Neuronal stem cell (in vitro differentiated cells): Measurements from ENCODE around the gene LRWD1.
A peak's percentile ranks its signal among the peaks of the same experiment; 100 is the strongest.
"Not testable (repeated sequence)": the region's sequence is repeated elsewhere in the genome, so short reads cannot be mapped to it uniquely, and the experiment has no call there.

Experiments
- DNase-seq: peaks from one replicate; pipeline ENCODE4 v3.0.0-alpha.2; 2013; ENCODE audit warnings: low spot score
- H2AFZ ChIP-seq: one replicate; pipeline ENCODE4 v1.6.1; 2013; ENCODE audit warnings: mild to moderate bottlenecking, low read length, inconsistent platforms
- H2AK5ac ChIP-seq: 2 replicates; pipeline ENCODE4 v1.6.1; 2013; ENCODE audit warnings: low read depth, mild to moderate bottlenecking, inconsistent platforms, low read length, moderate library complexity, mixed read lengths
- H2BK120ac ChIP-seq: 2 replicates; pipeline ENCODE4 v1.6.1; 2013; ENCODE audit warnings: low read depth, mild to moderate bottlenecking, inconsistent platforms, low read length, moderate library complexity, mixed read lengths
- H2BK12ac ChIP-seq: one replicate; pipeline ENCODE4 v1.6.1; 2013; ENCODE audit warnings: low read length, inconsistent platforms
- H2BK15ac ChIP-seq: 2 replicates; pipeline ENCODE4 v1.6.1; 2013; ENCODE audit warnings: mild to moderate bottlenecking, low read length, inconsistent platforms, mixed read lengths
- H2BK5ac ChIP-seq: one replicate; pipeline ENCODE4 v1.6.1; 2013; ENCODE audit warnings: inconsistent platforms, mild to moderate bottlenecking, low read length, moderate library complexity
- H3K14ac ChIP-seq: one replicate; pipeline ENCODE4 v1.6.1; 2013; ENCODE audit warnings: low read length, inconsistent platforms
- H3K18ac ChIP-seq: 2 replicates; pipeline ENCODE4 v1.6.1; 2013; ENCODE audit warnings: low read length, inconsistent platforms
- H3K23ac ChIP-seq: 2 replicates; pipeline ENCODE4 v1.6.1; 2013; ENCODE audit warnings: low read depth, mild to moderate bottlenecking, mixed read lengths, low read length, inconsistent platforms; ENCODE audit not compliant: poor library complexity
- H3K27ac ChIP-seq: replicated peaks from 3 replicates; pipeline ENCODE4 v1.5.1; 2013; ENCODE audit warnings: low read length, inconsistent platforms
- H3K27me3 ChIP-seq, 3 experiments: 2 replicates each; pipeline ENCODE4 v1.6.1; 2013; ENCODE audit warnings: low read length in 3 of 3, mild to moderate bottlenecking in 2 of 3, inconsistent platforms in 1 of 3, low read depth in 1 of 3, mixed read lengths in 1 of 3, moderate library complexity in 1 of 3; ENCODE audit not compliant: control insufficient read depth in 3 of 3, insufficient read depth in 3 of 3
- H3K36me3 ChIP-seq, 2 donors: replicated peaks in 1 of 2; 2 replicates each; pipeline ENCODE4 v1.6.1; 2013; ENCODE audit warnings: low read length in 2 of 2; ENCODE audit not compliant: control insufficient read depth in 2 of 2, insufficient read depth in 2 of 2
- H3K4ac ChIP-seq: 2 replicates; pipeline ENCODE4 v1.6.1; 2013; ENCODE audit warnings: inconsistent platforms, mild to moderate bottlenecking, low read length, moderate library complexity
- H3K4me1 ChIP-seq, 2 donors: 1 replicate in 1 of 2; 2 replicates in 1 of 2; pipeline ENCODE4 v1.6.1; 2013; ENCODE audit warnings: low read length in 2 of 2, low read depth in 1 of 2; ENCODE audit not compliant: control insufficient read depth in 2 of 2, insufficient read depth in 1 of 2
- H3K4me2 ChIP-seq: one replicate; pipeline ENCODE4 v1.6.1; 2013; ENCODE audit warnings: mild to moderate bottlenecking, low read length, inconsistent platforms; ENCODE audit not compliant: insufficient read depth, poor library complexity, severe bottlenecking
- H3K4me3 ChIP-seq, 2 donors: 2 replicates each; pipeline ENCODE4 v1.5.1; 2013; ENCODE audit warnings: low read length in 2 of 2, mild to moderate bottlenecking in 2 of 2, inconsistent platforms in 1 of 2, moderate library complexity in 1 of 2
- H3K79me1 ChIP-seq: one replicate; pipeline ENCODE4 v1.6.1; 2013; ENCODE audit warnings: low read depth, mild to moderate bottlenecking, inconsistent platforms, low read length, moderate library complexity
- H3K9ac ChIP-seq: one replicate; pipeline ENCODE4 v1.6.1; 2013; ENCODE audit warnings: mild to moderate bottlenecking, low read depth, low read length, inconsistent platforms; ENCODE audit not compliant: poor library complexity
- H3K9me3 ChIP-seq, 2 donors: replicated peaks in 1 of 2; 2 replicates each; pipeline versions ENCODE3 to v1.6.1; 2013; ENCODE audit warnings: low read length in 2 of 2, mild to moderate bottlenecking in 2 of 2, inconsistent platforms in 1 of 2, low read depth in 1 of 2, mixed read lengths in 1 of 2, moderate library complexity in 1 of 2; ENCODE audit not compliant: control insufficient read depth in 2 of 2, insufficient read depth in 1 of 2
- H4K8ac ChIP-seq: one replicate; pipeline ENCODE4 v1.6.1; 2013; ENCODE audit warnings: low read depth, mild to moderate bottlenecking, inconsistent platforms, low read length, moderate library complexity
- H4K91ac ChIP-seq: one replicate; pipeline ENCODE4 v1.6.1; 2013; ENCODE audit warnings: low read length, low read depth, mild to moderate bottlenecking, inconsistent platforms; ENCODE audit not compliant: poor library complexity
- WGBS, 2 donors: extraction: QIAGEN DNeasy Blood & Tissue Kit; methylation state at CpG; one replicate each; pipeline ENCODE4 v1.1.7; 2013; ENCODE audit warnings: missing lambda C conversion rate in 2 of 2, mixed read lengths in 1 of 2; ENCODE audit not compliant: insufficient read length in 2 of 2, insufficient replicate concordance in 1 of 2; ENCODE audit errors: extremely low coverage in 2 of 2; 5-methylcytosine and 5-hydroxymethylcytosine counted together

LRWD1 gene

GRCh38 chr7:102474736-102475435 lies 10.1 kb downstream of the LRWD1 start:
- not testable (repeated sequence) for H4K8ac ChIP-seq, H3K18ac ChIP-seq, H3K9ac ChIP-seq, H3K4me3 ChIP-seq, H2BK120ac ChIP-seq, H3K4ac ChIP-seq, DNase-seq, H3K4me2 ChIP-seq, H3K27ac ChIP-seq, H3K14ac ChIP-seq, H2BK15ac ChIP-seq, H2AFZ ChIP-seq, H2BK12ac ChIP-seq, H3K9me3 ChIP-seq, H3K27me3 ChIP-seq, H4K91ac ChIP-seq, H2AK5ac ChIP-seq, H3K4me1 ChIP-seq, H3K23ac ChIP-seq, H3K79me1 ChIP-seq, H2BK5ac ChIP-seq
- peaks cover 12 to 32% of the 10 kb centered on the region in 2 donors for H3K36me3 ChIP-seq
- no CpG with 5 or more reads among the region's 19 CpGs for WGBS, 2 donors

DNA sequence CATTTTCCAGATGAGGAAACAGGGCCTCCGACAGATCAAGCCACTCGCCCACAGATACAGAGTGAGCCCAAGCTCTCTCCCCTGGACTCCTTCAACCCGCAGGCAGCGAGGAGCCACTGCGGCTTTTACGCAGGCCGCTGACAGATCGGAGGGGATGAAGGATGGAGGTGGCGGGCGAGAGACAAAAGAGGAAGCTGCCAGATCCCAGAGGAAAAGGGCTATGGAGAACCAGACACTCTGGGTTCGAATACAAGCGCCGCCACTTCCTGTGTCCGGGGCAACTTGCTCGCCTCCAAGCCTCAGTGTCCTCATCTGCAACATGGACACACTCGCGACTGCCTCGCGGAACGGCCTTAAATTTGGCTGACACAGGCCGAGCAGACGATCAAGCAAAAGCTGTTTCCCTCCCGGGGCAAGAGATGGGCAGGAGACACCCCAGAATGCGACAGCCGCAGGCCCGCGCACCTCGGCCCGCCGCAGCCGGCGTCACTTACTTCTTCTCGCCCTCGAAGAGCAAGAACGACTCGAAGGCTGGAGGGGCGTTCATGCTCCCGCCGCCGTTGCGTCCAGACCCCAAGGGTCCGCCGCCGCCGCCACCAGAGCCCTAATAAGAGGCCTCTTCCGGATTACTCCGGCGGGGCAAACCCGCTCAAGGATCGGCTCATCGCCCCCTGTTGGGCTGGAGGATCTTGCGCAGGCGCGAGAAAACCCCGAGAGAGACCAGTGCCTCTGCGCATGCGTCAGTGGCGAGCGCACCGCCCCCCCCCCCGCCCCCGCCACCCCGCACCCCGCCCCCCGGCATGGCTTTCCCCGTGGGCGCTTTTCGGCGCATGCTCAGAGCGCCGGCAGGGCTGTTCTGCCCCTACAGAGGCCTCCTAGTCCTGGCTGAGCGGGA lies 13.8 kb downstream of the LRWD1 start, which contains the start of gene POLR2J:
Gene POLR2J (minus strand): TSS at position 609 of the 895 bp plus-strand sequence. CDS start 62 bp downstream, at position 547.
- H2BK15ac ChIP-seq, H4K91ac ChIP-seq, H3K36me3 ChIP-seq, H3K27ac ChIP-seq, H3K4me1 ChIP-seq, H4K8ac ChIP-seq, H3K9me3 ChIP-seq, H3K18ac ChIP-seq, H2AK5ac ChIP-seq, H3K9ac ChIP-seq, H3K14ac ChIP-seq, H2BK120ac ChIP-seq, H2BK5ac ChIP-seq, H3K23ac ChIP-seq, H3K79me1 ChIP-seq, H2BK12ac ChIP-seq, H3K4ac ChIP-seq, H3K27me3 ChIP-seq: not testable (repeated sequence)
- no CpG with 5 or more reads among the region's 72 CpGs for WGBS, 2 donors
- Histone ChIP-seq H3K4me2 (peak within 1 kb of the TSS; percentile 11), H3K4me3 (peak within 1 kb of the TSS; percentile 41 to 67), H2AFZ (peak within 1 kb of the TSS; percentile 49)
- peak; percentile 79 for DNase-seq

GRCh38 chr7:102479209-102479584 lies 14.4 kb downstream of the LRWD1 start:
- H3K4me2 ChIP-seq, H2BK5ac ChIP-seq, H3K14ac ChIP-seq, H3K36me3 ChIP-seq, H3K9ac ChIP-seq, H2BK120ac ChIP-seq, H3K27me3 ChIP-seq, H4K8ac ChIP-seq, H3K9me3 ChIP-seq, H3K4me1 ChIP-seq, DNase-seq, H3K4ac ChIP-seq, H2BK15ac ChIP-seq, H3K27ac ChIP-seq, H3K79me1 ChIP-seq, H3K18ac ChIP-seq, H2BK12ac ChIP-seq, H4K91ac ChIP-seq, H2AK5ac ChIP-seq, H3K23ac ChIP-seq: not testable (repeated sequence)
- Histone ChIP-seq H3K4me3 (peak overlapping the region in 1 of 2 donors; percentile 37), H2AFZ (peak overlapping the region; percentile 49)
- no CpG with 5 or more reads among the region's 10 CpGs for WGBS, 2 donors

DNA sequence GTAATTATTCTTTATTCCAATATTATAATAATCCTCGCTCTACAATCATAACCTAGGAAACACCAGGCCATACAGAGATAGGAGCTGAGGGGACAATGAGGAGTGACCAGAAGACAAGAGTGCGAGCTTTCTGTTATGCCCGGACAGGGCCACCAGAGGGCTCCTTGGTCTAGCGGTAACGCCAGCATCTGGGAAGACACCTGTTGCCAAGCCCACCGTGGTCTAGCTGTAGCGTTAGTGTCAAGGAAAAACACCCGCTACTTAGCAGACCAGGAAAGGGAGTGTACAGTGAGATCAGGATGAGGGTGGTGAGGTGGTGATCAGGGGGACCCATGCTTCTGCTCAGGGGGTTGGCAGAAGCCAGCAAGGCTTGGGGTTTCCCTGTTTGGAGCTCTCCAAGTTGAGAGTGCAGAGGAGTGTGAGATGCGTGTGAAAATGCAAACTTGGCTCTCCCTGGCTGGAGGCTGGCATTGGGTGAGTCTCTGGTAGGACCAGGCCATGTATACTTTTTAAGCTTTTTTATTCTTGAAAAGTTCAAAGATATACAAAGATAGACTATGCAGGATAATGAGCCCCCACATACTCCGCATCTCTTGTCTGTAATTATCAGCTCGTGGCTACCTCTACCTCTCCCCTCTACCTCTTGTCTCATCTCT lies 15.3 kb downstream of the LRWD1 start:
- not testable (repeated sequence) for H2AK5ac ChIP-seq, H3K9me3 ChIP-seq, H3K18ac ChIP-seq, H4K91ac ChIP-seq, H3K4me2 ChIP-seq, H2BK5ac ChIP-seq, DNase-seq, H2AFZ ChIP-seq, H2BK120ac ChIP-seq, H2BK15ac ChIP-seq, H4K8ac ChIP-seq, H3K4ac ChIP-seq, H3K4me3 ChIP-seq, H2BK12ac ChIP-seq, H3K4me1 ChIP-seq, H3K79me1 ChIP-seq, H3K36me3 ChIP-seq, H3K9ac ChIP-seq, H3K27ac ChIP-seq, H3K27me3 ChIP-seq, H3K23ac ChIP-seq, H3K14ac ChIP-seq
- WGBS, 2 donors = no CpG with 5 or more reads among the region's 11 CpGs
